LNCaP clone FGC (cell line): ENCODE data around the gene HOXA9.

Source experiments
- DNase-seq: peaks from one replicate; pipeline ENCODE4 v3.0.0-alpha.2; 2011; ENCODE audit warnings: low read depth
- H3K4me3 ChIP-seq: 2 replicates; pipeline ENCODE4 v1.5.1; 2011; ENCODE audit warnings: mild to moderate bottlenecking, low read depth, low read length, control low read depth
- CTCF ChIP-seq: IDR thresholded peaks from 2 replicates; pipeline ENCODE4 v1.5.1; 2012; ENCODE audit warnings: mild to moderate bottlenecking; ENCODE audit not compliant: control insufficient read depth, insufficient read depth; ENCODE audit errors: extremely low read depth

Gene HOXA9

GRCh38 chr7:27152816-27153442 is 12.4 kb downstream of the HOXA9 start:
- no peak for TF ChIP-seq CTCF
- DNase-seq = no peak
- no peak overlapping the region for H3K4me3 ChIP-seq

GRCh38 chr7:27151931-27152815 is 13.2 kb downstream of the HOXA9 start, which contains the start of gene HOXA3:
TSS of gene HOXA3 (minus strand) at chr7:27152583. CDS start at chr7:27110640, 41,943 bp downstream.
- TF ChIP-seq CTCF = no peak
- H3K4me3 ChIP-seq = no peak within 1 kb of the TSS
- DNase-seq = no peak

GRCh38 chr7:27151341-27151930 is 13.9 kb downstream of the HOXA9 start:
- H3K4me3 ChIP-seq = peak overlapping the region; percentile 46
- no peak for DNase-seq
- TF ChIP-seq CTCF = no peak

- H3K4me3 ChIP-seq = peak overlapping the region; percentile 46
- TF ChIP-seq CTCF = peak; percentile 83
- no peak for DNase-seq
Observed at GRCh38 chr7:27150568-27151340, 14.6 kb downstream of the HOXA9 start.

- no peak for DNase-seq
- H3K4me3 ChIP-seq = peak overlapping the region; percentile 46
- no peak for TF ChIP-seq CTCF
Observed at GRCh38 chr7:27149842-27150567, 15.3 kb downstream of the HOXA9 start.
